Measurements from ENCODE around the gene AP1S3.

DNA sequence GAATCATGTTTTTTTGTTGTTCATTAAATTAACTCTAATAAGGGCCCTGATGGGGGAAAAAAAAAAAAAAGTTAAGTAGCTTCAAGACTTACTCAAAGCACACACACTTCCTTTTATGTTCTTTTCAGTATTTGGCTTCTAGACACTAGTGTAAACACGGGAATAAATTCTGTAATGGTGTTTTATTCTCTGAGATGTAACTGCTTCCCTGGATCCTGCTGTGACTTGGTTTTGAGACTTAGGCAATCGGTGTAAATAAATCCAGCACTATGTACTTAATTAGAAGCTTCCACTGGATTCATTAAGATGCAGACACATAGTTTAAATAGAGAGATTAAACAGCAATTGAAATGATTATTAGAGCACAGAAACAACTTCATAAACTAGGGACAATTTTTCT is 26.1 kb upstream of the AP1S3 start:
- no peak for TF ChIP-seq CTCF (IDR thresholded peaks at IDR 0.05)
- TF ChIP-seq REST (IDR thresholded peaks at IDR 0.05) = no peak
- TF ChIP-seq FOXS1 (CRISPR knock-in tag; IDR thresholded peaks at IDR 0.05) = no peak
- no peak for TF ChIP-seq JUN (IDR thresholded peaks at IDR 0.05)
- no peak for TF ChIP-seq JUNB (IDR thresholded peaks at IDR 0.05)
- TF ChIP-seq RFX5 (IDR thresholded peaks at IDR 0.05) = no peak
- TF ChIP-seq, protein P1, sequence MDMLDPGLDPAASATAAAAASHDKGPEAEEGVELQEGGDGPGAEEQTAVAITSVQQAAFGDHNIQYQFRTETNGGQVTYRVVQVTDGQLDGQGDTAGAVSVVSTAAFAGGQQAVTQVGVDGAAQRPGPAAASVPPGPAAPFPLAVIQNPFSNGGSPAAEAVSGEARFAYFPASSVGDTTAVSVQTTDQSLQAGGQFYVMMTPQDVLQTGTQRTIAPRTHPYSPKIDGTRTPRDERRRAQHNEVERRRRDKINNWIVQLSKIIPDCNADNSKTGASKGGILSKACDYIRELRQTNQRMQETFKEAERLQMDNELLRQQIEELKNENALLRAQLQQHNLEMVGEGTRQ (IDR thresholded peaks at IDR 0.05) = no peak
- no peak for TF ChIP-seq NPAS2 (CRISPR knock-in tag; IDR thresholded peaks at IDR 0.05; ENCODE audit: borderline replicate concordance)
- TF ChIP-seq FOSL2 (IDR thresholded peaks at IDR 0.05) = no peak
- no peak for TF ChIP-seq FOSL2 (CRISPR knock-in tag; IDR thresholded peaks at IDR 0.05)
- TF ChIP-seq POLR2A (IDR thresholded peaks at IDR 0.05; ENCODE audit: low read length) = no peak
